Effector memory CD4-positive, alpha-beta T cell (primary cell): ENCODE results near the gene ARHGAP15.

Experiments used
- DNase-seq, 3 donors: peaks; one replicate each; pipeline ENCODE4 v3.0.0-alpha.2; 2020
- H3K27ac ChIP-seq: 2 replicates; pipeline ENCODE4 v1.7.0; 2013; ENCODE audit warnings: mild to moderate bottlenecking, low read length, moderate library complexity; ENCODE audit not compliant: insufficient read depth, poor library complexity, severe bottlenecking
- H3K27me3 ChIP-seq: replicated peaks from 2 replicates; pipeline ENCODE4 v1.7.0; 2013; ENCODE audit warnings: mild to moderate bottlenecking, low read length; ENCODE audit not compliant: insufficient read depth, control insufficient read depth, poor library complexity, severe bottlenecking
- H3K36me3 ChIP-seq: 2 replicates; pipeline ENCODE4 v1.7.0; 2013; ENCODE audit warnings: mild to moderate bottlenecking, low read length, moderate library complexity; ENCODE audit not compliant: control insufficient read depth, insufficient read depth
- H3K4me1 ChIP-seq: 2 replicates; pipeline ENCODE4 v1.7.0; 2013; ENCODE audit warnings: low read length, mild to moderate bottlenecking; ENCODE audit not compliant: control insufficient read depth, insufficient read depth, poor library complexity, severe bottlenecking
- H3K4me3 ChIP-seq: 2 replicates; pipeline ENCODE4 v1.7.0; 2013; ENCODE audit warnings: low read length, low read depth, mild to moderate bottlenecking; ENCODE audit not compliant: insufficient read depth, poor library complexity, severe bottlenecking
- H3K9me3 ChIP-seq: 2 replicates; pipeline ENCODE4 v1.7.0; 2013; ENCODE audit warnings: mild to moderate bottlenecking, low read length, moderate library complexity; ENCODE audit not compliant: control insufficient read depth

Gene ARHGAP15

DNA sequence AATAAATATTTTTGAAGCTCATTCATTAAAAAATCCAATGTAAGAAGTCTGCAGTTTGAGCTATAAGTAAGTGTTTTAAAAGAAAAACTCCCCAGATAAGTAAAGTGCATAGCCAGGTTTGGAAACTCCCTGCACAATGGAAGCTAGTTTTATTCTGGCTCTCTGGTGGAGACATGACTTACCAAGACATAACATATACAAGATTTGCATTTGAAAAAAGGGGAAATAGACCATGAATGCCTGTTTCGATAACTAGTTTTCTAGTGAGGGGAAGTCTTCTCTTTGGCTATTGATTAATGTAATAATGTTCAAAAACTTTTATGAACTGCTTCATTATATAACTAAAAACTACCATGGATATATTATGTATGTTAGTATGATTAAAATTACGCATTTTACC is 435.2 kb downstream of the ARHGAP15 start:
- H3K4me3 ChIP-seq, result no peak overlapping the region
- H3K27ac ChIP-seq, result no peak overlapping the region
- no peaks in the 10 kb centered on the region for H3K27me3 ChIP-seq
- H3K36me3 ChIP-seq, result peaks cover 31% of the 10 kb centered on the region
- H3K4me1 ChIP-seq, result no peaks in the 10 kb centered on the region
- DNase-seq, result no peak
- no peaks in the 10 kb centered on the region for H3K9me3 ChIP-seq

GRCh38 chr2:143571747-143572146 is 442.5 kb downstream of the ARHGAP15 start:
- peaks cover 17% of the 10 kb centered on the region for H3K36me3 ChIP-seq

GRCh38 chr2:143572421-143572820 is 443.2 kb downstream of the ARHGAP15 start:
- no peak for DNase-seq
- Histone ChIP-seq H3K27ac (no peak overlapping the region), H3K9me3 (no peaks in the 10 kb centered on the region), H3K4me1 (no peaks in the 10 kb centered on the region), H3K4me3 (no peak overlapping the region), H3K27me3 (no peaks in the 10 kb centered on the region), H3K36me3 (peaks cover 13% of the 10 kb centered on the region)

More at GRCh38 chr2:143571747-143572146, 442.5 kb downstream of the ARHGAP15 start:
- Histone ChIP-seq H3K4me1 (no peaks in the 10 kb centered on the region), H3K9me3 (no peaks in the 10 kb centered on the region), H3K27ac (no peak overlapping the region), H3K4me3 (no peak overlapping the region), H3K27me3 (no peaks in the 10 kb centered on the region)
- DNase-seq, result no peak

DNA sequence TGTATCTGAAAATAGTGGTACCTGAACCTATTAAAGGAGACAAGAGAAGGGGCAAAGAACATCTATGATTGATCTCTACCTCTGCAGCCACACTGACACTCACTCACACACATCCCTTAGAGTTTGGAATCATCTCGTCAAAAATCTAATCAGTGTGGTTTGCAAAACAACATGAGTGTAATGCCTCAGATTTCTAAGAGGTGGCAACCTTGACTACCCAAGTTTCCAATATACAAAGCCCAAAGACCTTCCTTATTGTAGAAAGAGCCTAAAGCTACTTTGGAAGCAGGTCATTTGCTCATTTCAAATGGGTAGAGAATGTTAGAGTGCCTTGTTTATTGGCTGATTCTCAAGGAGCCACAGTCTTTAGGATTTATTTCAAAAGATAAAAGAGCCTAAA is 444.9 kb downstream of the ARHGAP15 start:
- H3K4me3 ChIP-seq, result no peak overlapping the region
- no peaks in the 10 kb centered on the region for H3K4me1 ChIP-seq
- H3K36me3 ChIP-seq, result peaks cover 10% of the 10 kb centered on the region
- H3K27me3 ChIP-seq, result no peaks in the 10 kb centered on the region
- H3K9me3 ChIP-seq, result no peaks in the 10 kb centered on the region
- DNase-seq, result no peak
- H3K27ac ChIP-seq, result no peak overlapping the region

GRCh38 chr2:143575340-143575739 is 446.1 kb downstream of the ARHGAP15 start:
- no peak for DNase-seq
- Histone ChIP-seq H3K36me3 (peaks cover 7% of the 10 kb centered on the region), H3K27ac (no peak overlapping the region), H3K9me3 (no peaks in the 10 kb centered on the region), H3K4me1 (no peaks in the 10 kb centered on the region), H3K4me3 (no peak overlapping the region), H3K27me3 (no peaks in the 10 kb centered on the region)

- no peaks in the 10 kb centered on the region for H3K9me3 ChIP-seq
- no peak overlapping the region for H3K4me3 ChIP-seq
- DNase-seq, result no peak
- H3K27me3 ChIP-seq, result no peaks in the 10 kb centered on the region
- peaks cover 4% of the 10 kb centered on the region for H3K36me3 ChIP-seq
- no peak overlapping the region for H3K27ac ChIP-seq
- H3K4me1 ChIP-seq, result no peaks in the 10 kb centered on the region
These were observed 448.3 kb downstream of the ARHGAP15 start for GRCh38 chr2:143577489-143577888.

- Histone ChIP-seq H3K36me3 (peaks cover 4% of the 10 kb centered on the region), H3K27me3 (no peaks in the 10 kb centered on the region), H3K4me1 (no peaks in the 10 kb centered on the region), H3K9me3 (no peaks in the 10 kb centered on the region), H3K4me3 (no peak overlapping the region), H3K27ac (no peak overlapping the region)
- no peak for DNase-seq
These were observed 450.2 kb downstream of the ARHGAP15 start for GRCh38 chr2:143579456-143579855.

GRCh38 chr2:143581134-143581533 is 451.9 kb downstream of the ARHGAP15 start:
- no peak for DNase-seq
- Histone ChIP-seq H3K27ac (no peak overlapping the region), H3K9me3 (no peaks in the 10 kb centered on the region), H3K4me1 (no peaks in the 10 kb centered on the region), H3K4me3 (no peak overlapping the region), H3K27me3 (no peaks in the 10 kb centered on the region), H3K36me3 (peaks cover 8% of the 10 kb centered on the region)

- no peak for DNase-seq
- no peak overlapping the region for H3K27ac ChIP-seq
- H3K9me3 ChIP-seq, result no peaks in the 10 kb centered on the region
- no peaks in the 10 kb centered on the region for H3K4me1 ChIP-seq
- H3K27me3 ChIP-seq, result no peaks in the 10 kb centered on the region
- H3K4me3 ChIP-seq, result no peak overlapping the region
- peaks cover 8% of the 10 kb centered on the region for H3K36me3 ChIP-seq
These were observed 453.0 kb downstream of the ARHGAP15 start for GRCh38 chr2:143582046-143582747.

DNA sequence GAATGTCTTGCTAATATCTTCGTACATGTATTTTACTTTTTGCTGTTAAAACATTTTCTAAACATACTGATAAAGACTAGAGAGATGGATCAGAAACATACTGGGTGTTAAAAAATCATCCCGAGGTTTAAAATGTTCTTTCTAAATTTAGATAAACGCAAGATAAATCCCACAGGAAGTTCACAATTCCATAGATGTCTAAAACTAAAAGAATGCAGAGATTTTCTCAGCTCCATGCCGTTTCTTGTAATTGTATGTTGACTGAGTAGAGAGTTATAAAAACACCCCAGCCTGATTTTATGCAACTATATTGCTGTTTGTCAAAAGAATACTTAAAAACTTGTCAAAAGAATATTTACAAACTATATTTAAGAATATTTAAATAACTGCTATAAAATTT is 455.7 kb downstream of the ARHGAP15 start:
- DNase-seq, result no peak
- Histone ChIP-seq H3K27ac (no peak overlapping the region), H3K27me3 (no peaks in the 10 kb centered on the region), H3K4me1 (no peaks in the 10 kb centered on the region), H3K4me3 (no peak overlapping the region), H3K9me3 (no peaks in the 10 kb centered on the region), H3K36me3 (peaks cover 14% of the 10 kb centered on the region)
